Esophagus muscularis mucosa (tissue), 4 donors: ENCODE measurements around the gene DGKB. TPM values are rescaled to one million over a fixed set of nuclear protein-coding genes. Genes with fewer than 3 reads are reported as not detected.

Experiments
- DNase-seq: peaks from one replicate; pipeline ENCODE4 v3.0.0-alpha.2; 2017; ENCODE audit errors: extremely low spot score
- H3K27ac ChIP-seq, 4 donors: fragments of 200-600 bp; sonication (generic); replicated peaks in 1 of 4; 1 replicate in 3 of 4; 2 replicates in 1 of 4; pipeline ENCODE4 v1.5.1; 2016 to 2019; ENCODE audit warnings: mild to moderate bottlenecking in 1 of 4
- H3K27me3 ChIP-seq, 4 donors: fragments of 200-600 bp; sonication (generic); one replicate each; pipeline versions ENCODE4 v1.5.1 to v1.6.0; 2016 to 2019
- H3K36me3 ChIP-seq, 4 donors: fragments of 200-600 bp; sonication (generic); one replicate each; pipeline ENCODE4 v1.5.1; 2016 to 2019
- H3K4me1 ChIP-seq, 4 donors: fragments of 200-600 bp; sonication (generic); one replicate each; pipeline ENCODE4 v1.5.1; 2016 to 2019
- H3K4me3 ChIP-seq, 4 donors: fragments of 200-600 bp; sonication (generic); 1 replicate in 2 of 4; 2 replicates in 2 of 4; pipeline ENCODE4 v1.5.1; 2016 to 2019; ENCODE audit warnings: mild to moderate bottlenecking in 4 of 4, moderate library complexity in 1 of 4
- H3K9me3 ChIP-seq, 4 donors: fragments of 200-600 bp; sonication (generic); 1 replicate in 3 of 4; 2 replicates in 1 of 4; pipeline ENCODE4 v1.5.1; 2016 to 2019
- CTCF ChIP-seq, 3 experiments: fragments of 200-600 bp in 2 of 3; fragments of 450-650 bp in 1 of 3; sonication (generic) in 2 of 3; IDR thresholded peaks; one replicate each; pipeline ENCODE4 v1.5.1; 2017 to 2019; ENCODE audit warnings: antibody characterized with exemption in 3 of 3, mild to moderate bottlenecking in 2 of 3, moderate library complexity in 1 of 3
- EP300 ChIP-seq: sonication (generic); formaldehyde crosslinking; IDR thresholded peaks from one replicate; pipeline ENCODE4 v1.6.1; 2017; ENCODE audit warnings: antibody characterized with exemption
- POLR2A ChIP-seq: fragments of 450-650 bp; IDR thresholded peaks from one replicate; pipeline ENCODE4 v1.6.1; 2017; ENCODE audit warnings: antibody characterized with exemption, moderate library complexity, mild to moderate bottlenecking, low read depth
- POLR2AphosphoS5 ChIP-seq, 2 donors: sonication (generic); formaldehyde crosslinking; IDR thresholded peaks; one replicate each; pipeline ENCODE4 v1.6.1; 2017; ENCODE audit warnings: antibody characterized with exemption in 2 of 2
- WGBS: methylation state at CpG from one replicate; pipeline ENCODE4 v1.1.5; 2018; 5-methylcytosine and 5-hydroxymethylcytosine counted together
- intact Hi-C: fragments of 100-400 bp; cut with DNase I; formaldehyde crosslinking; loops from one replicate; pipeline ENCODE4 v1.15.1; 2023
- total RNA-seq, 4 donors: library from RNA; depleted of rRNA; stranded (reverse); fragments of >200 nt; gene quantifications; one replicate each; pipeline versions ENCODE4 v1.1.0 to v1.2.1, GENCODE V29; 2016

DGKB gene
- total RNA-seq, 4 donors from 2014 or later, result 10.4 to 18.5 (median 16.0) TPM

DNA sequence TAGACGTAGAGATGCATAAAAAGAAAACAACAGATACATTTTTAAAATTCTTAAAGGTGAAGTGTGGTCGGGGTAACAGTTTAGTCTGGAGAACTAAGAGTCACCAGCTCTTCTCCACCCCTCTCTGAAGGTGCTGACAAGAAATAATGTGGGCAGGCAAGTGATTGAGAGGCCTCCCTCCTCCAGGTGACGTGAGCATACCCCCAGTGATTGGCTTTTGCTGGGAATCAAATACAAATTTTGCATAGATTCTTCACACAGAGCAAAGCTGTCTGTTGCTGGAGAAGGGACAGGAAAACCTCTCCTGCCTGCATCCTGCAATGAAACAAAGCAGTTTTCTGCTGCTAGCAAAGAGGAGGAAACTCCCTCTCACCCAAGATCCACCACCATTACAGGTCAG is 115.0 kb downstream of the DGKB start:
- Histone ChIP-seq H3K36me3 (no peaks in the 10 kb centered on the region), H3K27ac (no peak overlapping the region), H3K27me3 (no peaks in the 10 kb centered on the region), H3K4me3 (no peak overlapping the region), H3K9me3 (no peaks in the 10 kb centered on the region), H3K4me1 (no peaks in the 10 kb centered on the region)
- TF ChIP-seq EP300, result no peak
- no peak for TF ChIP-seq POLR2AphosphoS5 (IDR thresholded peaks at IDR 0.05)
- no peak for TF ChIP-seq POLR2A
- TF ChIP-seq CTCF (IDR thresholded peaks at IDR 0.05), result no peak
- DNase-seq, result no peak
- intact Hi-C loops, result no loop called here
- 58% methylated on average over 3 of the region's 3 CpGs for WGBS

GRCh38 chr7:14786314-14786895 is 116.1 kb downstream of the DGKB start:
- Histone ChIP-seq H3K27me3 (no peaks in the 10 kb centered on the region), H3K9me3 (no peaks in the 10 kb centered on the region), H3K4me3 (no peak overlapping the region), H3K36me3 (no peaks in the 10 kb centered on the region), H3K4me1 (no peaks in the 10 kb centered on the region), H3K27ac (no peak overlapping the region)
- WGBS, result 71% methylated on average over 3 of the region's 9 CpGs
- TF ChIP-seq CTCF (IDR thresholded peaks at IDR 0.05), result no peak
- no peak for TF ChIP-seq EP300
- TF ChIP-seq POLR2AphosphoS5 (IDR thresholded peaks at IDR 0.05), result no peak
- no peak for TF ChIP-seq POLR2A
- no peak for DNase-seq
- intact Hi-C loops, result no loop called here

GRCh38 chr7:14777806-14778205 is 124.7 kb downstream of the DGKB start:
- Histone ChIP-seq H3K27me3 (no peaks in the 10 kb centered on the region), H3K9me3 (peaks cover 0 to 7% (median 0%) of the 10 kb centered on the region in 4 donors), H3K27ac (no peak overlapping the region), H3K36me3 (no peaks in the 10 kb centered on the region), H3K4me1 (peaks cover 0 to 15% (median 5%) of the 10 kb centered on the region in 4 donors), H3K4me3 (no peak overlapping the region)
- TF ChIP-seq CTCF (IDR thresholded peaks at IDR 0.05) (no peak), POLR2AphosphoS5 (IDR thresholded peaks at IDR 0.05) (no peak), POLR2A (no peak), EP300 (no peak)
- 82% methylated on average over 3 of the region's 3 CpGs for WGBS
- no peak for DNase-seq
- intact Hi-C loops, result no loop called here

- H3K4me1 ChIP-seq, result peaks cover 0 to 15% (median 5%) of the 10 kb centered on the region in 4 donors
- no peaks in the 10 kb centered on the region for H3K27me3 ChIP-seq
- no peak for TF ChIP-seq CTCF (IDR thresholded peaks at IDR 0.05)
- TF ChIP-seq EP300, result no peak
- no peak for TF ChIP-seq POLR2AphosphoS5 (IDR thresholded peaks at IDR 0.05)
- no peak for TF ChIP-seq POLR2A
- WGBS, result no CpG with 5 or more reads among the region's 2 CpGs
- peaks cover 0 to 7% (median 0%) of the 10 kb centered on the region in 4 donors for H3K9me3 ChIP-seq
- intact Hi-C loops, result no loop called here
- no peak overlapping the region for H3K27ac ChIP-seq
- no peak overlapping the region for H3K4me3 ChIP-seq
- DNase-seq, result no peak
- no peaks in the 10 kb centered on the region for H3K36me3 ChIP-seq
Observed at GRCh38 chr7:14776266-14776665, 126.3 kb downstream of the DGKB start.
